GM12801 (cell line): ENCODE measurements around the gene PIR.

Experiments
- CTCF ChIP-seq: IDR thresholded peaks from one replicate; pipeline ENCODE4 v1.5.1; 2011; ENCODE audit warnings: control low read depth; ENCODE audit not compliant: insufficient read length; ENCODE audit errors: extremely low read depth

The PIR gene

GRCh38 chrX:15401378-15401777 is 91.8 kb downstream of the PIR start:
- TF ChIP-seq CTCF, result no peak

- no peak for TF ChIP-seq CTCF
Measured at GRCh38 chrX:15399962-15400391, 93.2 kb downstream of the PIR start.

- TF ChIP-seq CTCF, result no peak
Measured at GRCh38 chrX:15398874-15399273, 94.3 kb downstream of the PIR start.

- TF ChIP-seq CTCF, result no peak
Measured at GRCh38 chrX:15395789-15396188, 97.3 kb downstream of the PIR start.

GRCh38 chrX:15391850-15392249 is 101.3 kb downstream of the PIR start:
- no peak for TF ChIP-seq CTCF

GRCh38 chrX:15384304-15384703 is 108.8 kb downstream of the PIR start, which contains the start of gene VEGFD:
TSS of gene VEGFD (minus strand) at chrX:15384413. CDS start at chrX:15383946, 467 bp downstream.
- TF ChIP-seq CTCF, result no peak

GRCh38 chrX:15382813-15383212 is 110.3 kb downstream of the PIR start:
- no peak for TF ChIP-seq CTCF

GRCh38 chrX:15376956-15377355 is 116.2 kb downstream of the PIR start:
- no peak for TF ChIP-seq CTCF
